HG02642 (cell line): ENCODE data around the gene IL6ST.

Source experiments
- ATAC-seq: cut with Tn5 transposase; IDR thresholded peaks from one replicate; pipeline ENCODE4 v1.9.1; 2021; ENCODE audit warnings: mild to moderate bottlenecking; ENCODE audit not compliant: unreplicated experiment, poor library complexity

Gene IL6ST

DNA sequence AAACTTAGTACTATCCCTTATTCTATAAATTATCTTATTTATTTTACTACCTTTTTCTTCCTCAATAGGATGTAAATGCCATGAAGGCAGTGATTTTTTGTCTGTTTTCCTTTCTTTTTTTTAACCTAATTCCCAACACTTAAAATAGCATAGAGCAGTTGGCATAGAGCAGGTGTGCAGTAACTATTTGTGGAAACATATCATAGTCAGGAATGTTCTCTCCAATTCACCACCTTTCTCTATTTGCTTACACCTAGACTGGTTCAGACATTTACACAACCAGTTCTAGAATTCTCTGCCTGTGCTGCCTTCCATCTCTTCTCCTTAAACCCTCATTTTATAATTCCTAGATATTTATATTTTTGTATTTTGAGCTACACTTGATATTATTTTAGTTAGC lies 94.0 kb downstream of the IL6ST start:
- no peak for ATAC-seq

DNA sequence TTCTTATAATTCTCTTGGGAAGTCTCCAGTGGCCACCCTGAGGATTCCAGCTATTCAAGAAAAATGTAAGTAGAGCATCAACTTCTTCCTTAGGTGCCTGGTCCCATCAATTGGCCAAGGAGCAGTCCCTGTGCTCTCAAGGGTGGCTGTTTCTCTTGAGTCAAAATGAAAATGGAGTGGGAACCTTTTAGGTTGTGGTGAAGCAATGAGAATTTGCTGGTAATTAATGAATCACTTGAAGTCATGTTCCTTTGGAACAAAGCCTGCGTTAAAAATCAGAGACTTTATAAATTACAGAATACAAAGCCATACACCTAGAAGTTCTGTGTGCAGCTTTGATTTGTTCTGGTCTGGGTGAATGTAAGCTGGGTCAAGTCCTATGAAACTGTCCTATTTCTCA lies 94.7 kb downstream of the IL6ST start:
- peak; percentile 38 for ATAC-seq

DNA sequence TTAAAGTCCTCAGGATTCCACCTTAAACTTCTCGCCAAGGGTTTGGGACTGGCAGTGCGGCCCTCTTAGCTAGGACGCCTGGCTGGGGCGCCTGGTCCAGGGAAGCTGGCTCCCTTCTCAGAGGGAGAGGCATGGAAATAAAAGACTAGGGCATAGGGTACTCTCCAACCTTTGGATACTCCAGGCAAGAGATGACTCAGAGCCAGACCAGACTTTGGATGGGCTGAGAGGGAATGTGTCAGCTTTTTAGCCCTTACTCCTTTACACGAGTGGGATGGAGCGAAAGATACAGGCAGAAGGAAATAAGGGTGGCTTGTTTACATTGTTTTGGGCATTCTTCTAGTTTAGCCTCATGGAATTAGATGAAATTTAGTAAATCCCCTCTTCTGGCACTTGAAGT lies 95.4 kb downstream of the IL6ST start:
- ATAC-seq = no peak

GRCh38 chr5:55897905-55898304 lies 96.9 kb downstream of the IL6ST start:
- ATAC-seq = no peak

- ATAC-seq = no peak
These were observed 97.4 kb downstream of the IL6ST start for GRCh38 chr5:55897206-55897894.

GRCh38 chr5:55896663-55897062 lies 98.1 kb downstream of the IL6ST start:
- ATAC-seq = no peak

DNA sequence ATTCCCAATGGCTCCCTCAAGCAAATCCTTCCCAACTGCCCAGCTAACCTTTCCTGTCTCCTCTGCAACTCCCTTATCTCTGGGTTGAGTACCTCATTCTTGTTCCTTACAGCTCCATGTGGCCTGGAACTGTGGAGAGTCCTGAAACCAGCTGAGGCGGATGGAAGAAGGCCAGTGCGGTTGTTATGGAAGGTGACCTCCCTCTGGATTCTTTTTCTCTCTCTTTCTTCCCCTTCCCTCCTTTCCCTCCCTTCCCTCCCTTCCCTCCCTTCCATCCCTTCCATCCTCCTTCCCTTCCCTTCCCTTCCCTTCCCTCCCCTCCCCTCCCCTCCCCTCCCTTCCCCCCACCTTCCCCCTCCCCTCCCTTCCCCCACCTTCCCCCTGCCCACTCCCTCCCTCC lies 98.5 kb downstream of the IL6ST start:
- no peak for ATAC-seq

GRCh38 chr5:55895346-55895745 lies 99.4 kb downstream of the IL6ST start:
- ATAC-seq = no peak

- ATAC-seq = no peak
These were observed 100.6 kb downstream of the IL6ST start for GRCh38 chr5:55894135-55894534.

- no peak for ATAC-seq
These were observed 102.3 kb downstream of the IL6ST start for GRCh38 chr5:55892479-55892878.

DNA sequence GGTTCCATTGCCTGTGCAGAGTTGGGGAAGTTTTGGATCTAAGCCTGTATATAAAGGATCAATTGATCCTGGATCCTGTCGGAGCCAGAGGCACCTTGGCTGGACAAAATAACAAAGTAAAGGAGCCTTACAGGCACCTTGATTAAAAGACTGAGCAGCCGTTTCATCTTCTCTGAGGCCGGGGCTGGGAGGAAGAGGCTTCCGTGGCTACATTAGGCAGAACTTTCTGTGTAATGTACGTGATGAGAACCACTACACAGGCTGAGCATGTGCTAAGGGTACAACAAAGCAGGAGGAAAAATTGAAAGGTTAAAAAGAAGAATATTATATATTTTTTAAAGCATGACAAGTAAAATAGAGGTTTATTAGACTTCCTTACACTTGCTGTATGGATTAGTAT lies 106.6 kb downstream of the IL6ST start:
- ATAC-seq = no peak

GRCh38 chr5:55885359-55885758 lies 109.4 kb downstream of the IL6ST start:
- ATAC-seq = no peak
